ENCODE data around the gene C2orf68. TPM values are rescaled to one million over a fixed set of nuclear protein-coding genes. Genes with fewer than 3 reads are reported as not detected.

C2orf68 gene
- total RNA-seq, 4 donors from 2014 or later, result 9.1 to 25.7 (median 16.7) TPM

Small RNA genes within 50 kb of the gene (small RNA-seq; reads per million reads assigned to genes)
- gene RN7SL126P, result 0 reads per million in 3 donors

Other genes with a start within 250 kb of the C2orf68 start
- gene CAPG, start 201.7 kb downstream of the C2orf68 start, total RNA-seq, result 10 to 100 TPM; 22.8 to 73.6 (median 30.8) TPM
- gene SH2D6, start 193.4 kb downstream of the C2orf68 start, total RNA-seq, result not detected
- 100 to 1,000 TPM in 2 of 4 donors, 10 to 100 TPM in 2; 76.3 to 262 (median 102) TPM for gene MAT2A, start 72.9 kb downstream of the C2orf68 start, total RNA-seq
- 10 to 100 TPM; 15.0 to 25.3 (median 19.5) TPM for gene GGCX, start 50.6 kb downstream of the C2orf68 start, total RNA-seq
- gene VAMP8, start 34.5 kb downstream of the C2orf68 start, total RNA-seq, result 10 to 100 TPM in 2 of 4 donors, 1 to 10 TPM in 2; 4.8 to 15.6 (median 8.3) TPM
- gene VAMP5, start 27.6 kb downstream of the C2orf68 start, total RNA-seq, result 10 to 100 TPM; 35.6 to 50.7 (median 42.0) TPM
- gene RNF181, start 16.3 kb downstream of the C2orf68 start, total RNA-seq, result 100 to 1,000 TPM; 133 to 142 (median 138) TPM
- 10 to 100 TPM; 22.9 to 36.7 (median 27.5) TPM for gene TMEM150A, start 9.4 kb downstream of the C2orf68 start, total RNA-seq
- 10 to 100 TPM; 50.2 to 62.7 (median 60.6) TPM for gene USP39, start 4.1 kb upstream of the C2orf68 start, total RNA-seq
- 100 to 1,000 TPM in 1 of 4 donors, 10 to 100 TPM in 2, not detected in 1; 25.3 to 119 (median 26.6) TPM for gene SFTPB, start 56.1 kb upstream of the C2orf68 start, total RNA-seq
- 1 to 10 TPM in 3 of 4 donors, under 1 TPM in 1; 0.84 to 3.5 (median 2.0) TPM for gene GNLY, start 82.3 kb upstream of the C2orf68 start, total RNA-seq
- gene ATOH8, start 141.9 kb upstream of the C2orf68 start, total RNA-seq, result 100 to 1,000 TPM in 1 of 4 donors, 10 to 100 TPM in 3; 41.1 to 124 (median 62.5) TPM